ENCODE data around the gene PATL1. TPM values are rescaled to one million over a fixed set of nuclear protein-coding genes. Genes with fewer than 3 reads are reported as not detected.

Gene PATL1
- total RNA-seq, 1 experiment from 2014 or later: 27.6 TPM

DNA sequence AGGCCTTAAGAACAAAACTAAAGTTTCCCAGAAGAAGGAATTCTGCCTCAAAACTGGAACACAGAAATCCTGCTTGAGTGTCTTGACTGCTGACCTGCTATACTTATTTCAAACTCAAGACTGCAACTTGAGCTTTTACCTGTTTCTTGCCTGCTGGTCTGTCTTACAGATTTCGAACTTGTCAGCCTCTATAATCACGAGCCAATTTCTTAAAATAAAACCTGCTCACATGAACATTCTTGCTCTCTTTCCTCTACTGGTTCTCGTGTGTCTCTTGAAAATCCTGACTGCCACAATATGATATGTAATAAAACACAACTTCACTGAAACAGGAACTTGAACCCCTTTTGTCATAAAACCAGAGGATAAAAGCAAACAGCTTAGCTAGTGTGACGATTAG is 13.9 kb downstream of the PATL1 start:
- Mint-ChIP-seq H3K9me3 (no peaks in the 10 kb centered on the region), H3K4me3 (no peak overlapping the region), H3K36me3 (peaks cover 81% of the 10 kb centered on the region), H3K27me3 (ENCODE audit: low read depth) (no peaks in the 10 kb centered on the region), H3K27ac (no peak overlapping the region), H3K4me1 (no peaks in the 10 kb centered on the region; the same call in 1 of the 2 replicates)
- CTCF ChIA-PET: no interaction called here
- ATAC-seq: no peak
- POLR2A ChIA-PET: interaction anchor here (1.1 kb wide), 1 partner anchor 14 kb away, joined by 3 read pairs; no protein-coding TSS in a partner anchor
- no peak for DNase-seq (ENCODE audit: low spot score)
- no peak for TF ChIP-seq ZNF219 (CRISPR knock-in tag; IDR thresholded peaks at IDR 0.05; ENCODE audit: borderline replicate concordance)
- TF ChIP-seq, protein P1, sequence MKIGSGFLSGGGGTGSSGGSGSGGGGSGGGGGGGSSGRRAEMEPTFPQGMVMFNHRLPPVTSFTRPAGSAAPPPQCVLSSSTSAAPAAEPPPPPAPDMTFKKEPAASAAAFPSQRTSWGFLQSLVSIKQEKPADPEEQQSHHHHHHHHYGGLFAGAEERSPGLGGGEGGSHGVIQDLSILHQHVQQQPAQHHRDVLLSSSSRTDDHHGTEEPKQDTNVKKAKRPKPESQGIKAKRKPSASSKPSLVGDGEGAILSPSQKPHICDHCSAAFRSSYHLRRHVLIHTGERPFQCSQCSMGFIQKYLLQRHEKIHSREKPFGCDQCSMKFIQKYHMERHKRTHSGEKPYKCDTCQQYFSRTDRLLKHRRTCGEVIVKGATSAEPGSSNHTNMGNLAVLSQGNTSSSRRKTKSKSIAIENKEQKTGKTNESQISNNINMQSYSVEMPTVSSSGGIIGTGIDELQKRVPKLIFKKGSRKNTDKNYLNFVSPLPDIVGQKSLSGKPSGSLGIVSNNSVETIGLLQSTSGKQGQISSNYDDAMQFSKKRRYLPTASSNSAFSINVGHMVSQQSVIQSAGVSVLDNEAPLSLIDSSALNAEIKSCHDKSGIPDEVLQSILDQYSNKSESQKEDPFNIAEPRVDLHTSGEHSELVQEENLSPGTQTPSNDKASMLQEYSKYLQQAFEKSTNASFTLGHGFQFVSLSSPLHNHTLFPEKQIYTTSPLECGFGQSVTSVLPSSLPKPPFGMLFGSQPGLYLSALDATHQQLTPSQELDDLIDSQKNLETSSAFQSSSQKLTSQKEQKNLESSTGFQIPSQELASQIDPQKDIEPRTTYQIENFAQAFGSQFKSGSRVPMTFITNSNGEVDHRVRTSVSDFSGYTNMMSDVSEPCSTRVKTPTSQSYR (CRISPR knock-in tag; IDR thresholded peaks at IDR 0.05): no peak
- TF ChIP-seq, protein P2, sequence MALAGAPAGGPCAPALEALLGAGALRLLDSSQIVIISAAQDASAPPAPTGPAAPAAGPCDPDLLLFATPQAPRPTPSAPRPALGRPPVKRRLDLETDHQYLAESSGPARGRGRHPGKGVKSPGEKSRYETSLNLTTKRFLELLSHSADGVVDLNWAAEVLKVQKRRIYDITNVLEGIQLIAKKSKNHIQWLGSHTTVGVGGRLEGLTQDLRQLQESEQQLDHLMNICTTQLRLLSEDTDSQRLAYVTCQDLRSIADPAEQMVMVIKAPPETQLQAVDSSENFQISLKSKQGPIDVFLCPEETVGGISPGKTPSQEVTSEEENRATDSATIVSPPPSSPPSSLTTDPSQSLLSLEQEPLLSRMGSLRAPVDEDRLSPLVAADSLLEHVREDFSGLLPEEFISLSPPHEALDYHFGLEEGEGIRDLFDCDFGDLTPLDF (CRISPR knock-in tag; IDR thresholded peaks at IDR 0.05): no peak

DNA sequence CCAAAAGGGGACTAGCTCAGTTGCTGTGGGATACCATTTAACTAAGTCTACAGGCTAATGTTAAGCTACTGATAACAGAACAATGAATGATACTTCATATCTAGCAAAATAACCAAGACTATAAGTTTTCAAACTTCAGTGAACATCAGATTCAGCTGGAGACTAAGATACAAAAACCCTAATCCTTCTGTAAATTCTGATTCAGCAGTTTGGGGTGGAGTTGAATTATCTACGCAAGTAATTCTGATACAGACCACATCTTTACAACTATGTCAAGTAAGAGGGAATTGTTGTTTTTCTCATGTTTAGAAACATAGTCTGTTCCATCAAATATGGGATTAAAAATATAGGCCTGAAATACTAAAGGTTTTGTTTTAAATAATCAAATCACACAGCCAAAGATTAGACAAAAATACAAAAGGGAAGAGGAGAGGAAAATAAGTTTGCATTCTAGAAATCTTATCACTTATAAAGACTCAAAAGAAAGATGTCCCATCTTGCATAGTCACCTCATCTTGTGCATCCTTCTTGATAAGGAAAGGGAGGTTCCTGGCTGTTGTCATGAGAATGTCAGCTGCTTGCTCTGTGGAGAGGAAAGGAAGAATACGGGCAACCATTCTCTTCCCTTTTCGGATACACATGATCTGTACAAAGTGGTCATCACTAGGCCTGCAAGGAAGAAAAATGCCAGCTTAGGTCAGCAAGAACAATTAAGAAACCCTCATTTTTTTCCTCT is 21.4 kb downstream of the PATL1 start:
- H3K36me3 Mint-ChIP-seq: peaks cover 89% of the 10 kb centered on the region
- no peaks in the 10 kb centered on the region for H3K9me3 Mint-ChIP-seq
- H3K4me3 Mint-ChIP-seq: no peak overlapping the region
- H3K4me1 Mint-ChIP-seq: no peaks in the 10 kb centered on the region
- no peaks in the 10 kb centered on the region for H3K27me3 Mint-ChIP-seq (ENCODE audit: low read depth)
- DNase-seq (ENCODE audit: low spot score) (no peak), ATAC-seq (no peak)
- ChIA-PET CTCF (no interaction called here), POLR2A (no interaction called here)
- no peak for TF ChIP-seq HMGA2 (CRISPR knock-in tag; IDR thresholded peaks at IDR 0.05)
- TF ChIP-seq, protein P3, sequence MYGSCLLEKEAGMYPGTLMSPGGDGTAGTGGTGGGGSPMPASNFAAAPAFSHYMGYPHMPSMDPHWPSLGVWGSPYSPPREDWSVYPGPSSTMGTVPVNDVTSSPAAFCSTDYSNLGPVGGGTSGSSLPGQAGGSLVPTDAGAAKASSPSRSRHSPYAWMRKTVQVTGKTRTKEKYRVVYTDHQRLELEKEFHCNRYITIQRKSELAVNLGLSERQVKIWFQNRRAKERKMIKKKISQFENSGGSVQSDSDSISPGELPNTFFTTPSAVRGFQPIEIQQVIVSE (CRISPR knock-in tag; IDR thresholded peaks at IDR 0.05; ENCODE audit: borderline replicate concordance): no peak
- no peak for TF ChIP-seq NR1H2 (CRISPR knock-in tag; IDR thresholded peaks at IDR 0.05)
- TF ChIP-seq IRF2 (CRISPR knock-in tag; IDR thresholded peaks at IDR 0.05; ENCODE audit: borderline replicate concordance, low read depth): no peak
- TF ChIP-seq FOXK1 (CRISPR knock-in tag; IDR thresholded peaks at IDR 0.05): no peak
- TF ChIP-seq, protein P4, sequence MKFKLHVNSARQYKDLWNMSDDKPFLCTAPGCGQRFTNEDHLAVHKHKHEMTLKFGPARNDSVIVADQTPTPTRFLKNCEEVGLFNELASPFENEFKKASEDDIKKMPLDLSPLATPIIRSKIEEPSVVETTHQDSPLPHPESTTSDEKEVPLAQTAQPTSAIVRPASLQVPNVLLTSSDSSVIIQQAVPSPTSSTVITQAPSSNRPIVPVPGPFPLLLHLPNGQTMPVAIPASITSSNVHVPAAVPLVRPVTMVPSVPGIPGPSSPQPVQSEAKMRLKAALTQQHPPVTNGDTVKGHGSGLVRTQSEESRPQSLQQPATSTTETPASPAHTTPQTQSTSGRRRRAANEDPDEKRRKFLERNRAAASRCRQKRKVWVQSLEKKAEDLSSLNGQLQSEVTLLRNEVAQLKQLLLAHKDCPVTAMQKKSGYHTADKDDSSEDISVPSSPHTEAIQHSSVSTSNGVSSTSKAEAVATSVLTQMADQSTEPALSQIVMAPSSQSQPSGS (CRISPR knock-in tag; IDR thresholded peaks at IDR 0.05; ENCODE audit: borderline replicate concordance, low read depth): no peak
- no peak for TF ChIP-seq SMAD3 (CRISPR knock-in tag; IDR thresholded peaks at IDR 0.05; ENCODE audit: borderline replicate concordance)
- TF ChIP-seq GRHL2 (CRISPR knock-in tag; IDR thresholded peaks at IDR 0.05; ENCODE audit: insufficient replicate concordance, severe bottlenecking): no peak
- no peak for TF ChIP-seq ZNF423 (CRISPR knock-in tag; IDR thresholded peaks at IDR 0.05)
- no peak overlapping the region for H3K27ac Mint-ChIP-seq

DNA sequence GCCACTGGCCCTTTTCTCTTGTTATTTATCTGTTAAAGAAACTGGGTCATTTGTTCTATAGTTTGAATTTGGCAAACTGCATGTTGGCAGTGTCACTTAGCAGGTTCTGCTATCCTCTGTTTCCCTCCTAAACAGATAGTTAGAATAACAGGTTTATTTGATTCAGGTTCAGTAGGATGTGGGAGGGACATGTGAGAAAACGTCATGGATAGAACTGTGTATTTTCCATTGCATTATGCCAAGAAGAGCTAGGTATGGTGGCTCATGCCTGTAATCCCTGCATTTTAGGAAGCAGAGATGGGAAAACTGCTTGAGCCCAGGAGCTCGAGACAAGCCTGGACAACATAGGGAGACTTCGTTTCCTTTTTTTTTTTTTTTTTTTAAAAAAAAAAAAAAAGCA is 24.3 kb downstream of the PATL1 start:
- Mint-ChIP-seq H3K27me3 (ENCODE audit: low read depth) (no peaks in the 10 kb centered on the region), H3K27ac (no peak overlapping the region), H3K9me3 (no peaks in the 10 kb centered on the region), H3K4me3 (no peak overlapping the region), H3K4me1 (no peaks in the 10 kb centered on the region), H3K36me3 (peaks cover 91% of the 10 kb centered on the region)
- POLR2A ChIA-PET: no interaction called here
- CTCF ChIA-PET: no interaction called here
- TF ChIP-seq ZBTB21 (CRISPR knock-in tag; IDR thresholded peaks at IDR 0.05; ENCODE audit: borderline replicate concordance) (no peak), FOXP1 (CRISPR knock-in tag; IDR thresholded peaks at IDR 0.05; ENCODE audit: borderline replicate concordance) (no peak), PRRX2 (CRISPR knock-in tag; IDR thresholded peaks at IDR 0.05) (no peak), IRF2 (CRISPR knock-in tag; IDR thresholded peaks at IDR 0.05; ENCODE audit: borderline replicate concordance, low read depth) (no peak), FOXJ3 (CRISPR knock-in tag; IDR thresholded peaks at IDR 0.05; ENCODE audit: borderline replicate concordance) (no peak)
- TF ChIP-seq, protein P4 (CRISPR knock-in tag; IDR thresholded peaks at IDR 0.05; ENCODE audit: borderline replicate concordance, low read depth): no peak
- TF ChIP-seq, protein P2 (CRISPR knock-in tag; IDR thresholded peaks at IDR 0.05): no peak
- ATAC-seq (no peak), DNase-seq (ENCODE audit: low spot score) (no peak)
